GM18907 (cell line): ENCODE results near the gene ROBO2.

Experiments
- ATAC-seq: cut with Tn5 transposase; IDR thresholded peaks from one replicate; pipeline ENCODE4 v1.9.1; 2021; ENCODE audit warnings: mild to moderate bottlenecking, moderate library complexity; ENCODE audit not compliant: unreplicated experiment

ROBO2 gene

DNA sequence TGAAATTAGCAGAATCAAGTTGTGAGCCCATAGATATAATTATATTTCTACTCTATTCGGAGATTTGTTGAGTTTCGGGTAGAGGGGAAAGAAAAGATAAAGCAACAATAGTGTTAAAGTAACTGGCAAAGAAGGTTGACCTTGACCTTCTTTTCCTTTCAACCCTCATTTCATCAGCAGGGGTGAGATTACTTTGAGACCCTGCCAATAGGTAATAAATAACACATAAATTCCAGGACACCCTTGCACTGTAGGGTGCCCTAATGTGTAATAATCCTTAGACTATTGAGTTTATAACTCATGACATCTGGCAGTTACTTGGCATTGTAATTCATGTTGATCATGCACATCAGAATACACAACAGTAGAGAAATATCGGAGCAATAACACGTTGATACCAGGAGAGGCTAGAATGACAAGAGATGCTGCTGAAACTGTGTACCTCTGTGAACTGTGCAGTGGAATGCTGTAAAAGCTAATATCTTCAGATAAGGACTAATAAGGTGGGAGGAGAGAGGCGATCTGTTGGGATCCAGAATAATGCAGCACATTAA lies 426.7 kb downstream of the ROBO2 start:
- no peak for ATAC-seq

DNA sequence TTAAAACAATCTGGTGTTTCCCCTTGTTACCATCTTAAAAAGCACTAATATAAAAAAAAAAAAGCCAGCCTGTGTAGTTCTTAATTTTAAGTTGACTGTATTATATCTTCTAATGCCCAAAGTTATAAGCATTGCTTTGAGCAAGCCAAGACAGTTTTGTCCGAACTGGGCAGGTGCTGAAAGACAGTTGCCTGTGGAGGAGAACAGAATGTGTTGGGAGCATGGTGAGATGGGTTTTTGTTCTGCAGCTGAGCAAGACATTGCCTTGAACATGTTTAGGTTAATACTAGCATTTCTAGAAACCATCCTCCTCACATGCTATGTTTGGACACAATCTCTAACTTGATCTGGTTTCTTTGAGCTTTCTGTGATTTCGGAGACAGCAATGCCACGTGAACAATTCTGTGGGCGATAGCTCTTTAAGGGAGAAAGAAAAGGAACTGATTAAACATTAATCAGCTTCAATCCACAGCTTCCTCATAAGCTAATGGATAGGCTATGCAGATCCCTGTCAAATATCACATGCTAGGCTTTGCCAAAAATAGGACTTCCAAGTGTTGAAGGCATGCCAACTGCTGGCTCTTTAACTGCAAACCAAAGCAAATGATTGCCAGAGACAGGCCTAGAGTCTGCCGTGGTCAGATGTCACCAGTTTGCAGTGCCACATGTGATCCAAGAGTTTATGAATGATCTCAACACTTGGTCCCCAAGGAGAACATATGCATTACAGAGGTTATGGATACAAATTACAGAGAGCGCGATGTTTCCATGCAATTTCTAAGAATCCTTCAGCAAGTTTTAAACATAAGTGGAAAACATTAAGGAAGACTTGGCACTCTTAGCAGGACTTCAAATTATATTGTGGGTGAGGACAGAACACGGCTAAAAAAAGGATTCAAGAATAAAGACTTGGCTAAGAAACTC lies 428.1 kb downstream of the ROBO2 start:
- ATAC-seq, result no peak

GRCh38 chr3:77468626-77469020 lies 428.7 kb downstream of the ROBO2 start:
- no peak for ATAC-seq

- no peak for ATAC-seq
Measured at GRCh38 chr3:77475507-77475906, 435.6 kb downstream of the ROBO2 start.

- ATAC-seq, result no peak
Measured at GRCh38 chr3:77479021-77479420, 439.1 kb downstream of the ROBO2 start.

GRCh38 chr3:77489216-77489615 lies 449.3 kb downstream of the ROBO2 start:
- ATAC-seq, result no peak

DNA sequence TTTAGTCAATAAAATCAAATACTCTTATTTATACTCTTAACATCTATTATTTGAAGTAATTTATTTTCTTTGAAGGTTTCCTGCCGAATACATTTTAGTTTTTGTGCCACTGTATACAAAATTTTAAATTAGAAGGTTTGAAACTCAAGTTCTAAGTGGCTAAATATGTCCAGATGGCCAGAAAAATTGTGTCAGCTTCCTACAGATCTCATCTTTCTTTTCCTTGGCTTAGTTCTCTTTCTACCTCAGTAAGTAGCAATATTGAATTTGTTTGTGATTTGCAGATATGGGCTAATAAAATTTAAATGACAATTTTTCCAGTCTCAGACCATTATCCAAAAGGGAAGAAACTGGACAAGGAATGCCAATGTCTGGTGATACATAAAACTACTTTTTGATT lies 452.1 kb downstream of the ROBO2 start:
- ATAC-seq, result no peak

- no peak for ATAC-seq
Measured at GRCh38 chr3:77500721-77501120, 460.8 kb downstream of the ROBO2 start.

GRCh38 chr3:77506384-77506783 lies 466.5 kb downstream of the ROBO2 start:
- ATAC-seq, result no peak

DNA sequence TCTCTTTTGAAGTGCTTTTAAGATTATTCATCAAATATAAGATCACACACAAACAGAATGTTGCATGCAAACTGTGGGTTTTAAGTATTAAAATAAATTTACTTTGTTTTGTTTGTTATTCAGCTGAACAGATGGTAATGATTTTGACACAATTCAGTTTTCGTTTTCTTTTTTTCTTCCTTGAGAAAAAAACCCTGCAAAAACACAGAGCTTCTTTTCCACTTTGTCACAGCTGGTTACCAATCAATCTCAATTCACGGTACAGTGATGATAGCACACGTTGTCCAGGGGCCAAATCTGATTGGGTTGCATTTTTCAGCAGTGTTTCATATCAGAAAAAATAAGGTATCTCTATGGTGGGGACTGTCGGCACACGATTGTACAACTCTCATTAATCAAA lies 473.6 kb downstream of the ROBO2 start:
- ATAC-seq, result no peak

- no peak for ATAC-seq
Measured at GRCh38 chr3:77514766-77515165, 474.9 kb downstream of the ROBO2 start.

DNA sequence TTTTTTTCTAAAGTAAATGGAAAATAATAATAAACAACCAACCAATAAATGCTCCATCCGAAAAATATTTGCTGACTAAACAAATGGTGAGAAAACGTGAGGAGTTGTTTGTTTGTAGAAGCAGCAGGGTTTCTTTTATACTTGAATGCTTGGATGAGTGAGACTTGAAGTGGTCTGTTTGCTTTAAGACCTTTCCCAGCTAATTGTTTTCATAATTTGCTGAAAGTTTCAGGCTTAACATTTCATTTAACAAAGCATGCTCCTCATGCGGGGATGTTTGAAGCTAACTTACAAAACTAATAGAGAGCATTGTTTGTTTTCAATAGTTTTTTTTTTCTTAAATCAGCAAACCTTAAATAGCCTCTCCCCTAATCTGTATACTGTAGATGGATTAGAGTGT lies 484.6 kb downstream of the ROBO2 start:
- no peak for ATAC-seq

- no peak for ATAC-seq
Measured at GRCh38 chr3:77524946-77525682, 485.2 kb downstream of the ROBO2 start.

DNA sequence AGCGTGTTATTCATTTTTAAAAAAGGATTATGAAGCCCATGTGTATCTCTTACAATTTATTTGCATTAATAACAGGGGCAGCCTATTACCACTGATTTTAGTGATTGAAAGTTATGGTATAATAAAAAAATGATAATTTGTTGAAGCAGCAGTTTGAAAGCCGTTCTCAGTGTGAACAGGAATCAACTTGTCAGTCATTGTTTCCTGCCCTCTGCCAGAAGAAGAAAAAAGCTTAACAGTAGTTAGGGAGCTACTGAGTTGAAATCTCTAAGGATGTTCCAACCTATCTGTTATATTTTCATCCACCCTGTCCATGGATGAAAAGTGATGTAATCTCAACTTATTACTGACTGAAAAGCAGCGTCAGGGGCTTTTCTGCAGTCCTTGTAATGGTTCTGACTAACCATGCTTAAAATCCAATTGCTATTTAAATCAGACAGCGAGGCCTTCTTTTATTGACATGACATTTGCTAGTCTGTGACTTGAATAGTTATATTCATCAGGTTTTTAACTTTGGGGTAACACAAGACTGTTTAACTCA lies 486.7 kb downstream of the ROBO2 start:
- no peak for ATAC-seq

DNA sequence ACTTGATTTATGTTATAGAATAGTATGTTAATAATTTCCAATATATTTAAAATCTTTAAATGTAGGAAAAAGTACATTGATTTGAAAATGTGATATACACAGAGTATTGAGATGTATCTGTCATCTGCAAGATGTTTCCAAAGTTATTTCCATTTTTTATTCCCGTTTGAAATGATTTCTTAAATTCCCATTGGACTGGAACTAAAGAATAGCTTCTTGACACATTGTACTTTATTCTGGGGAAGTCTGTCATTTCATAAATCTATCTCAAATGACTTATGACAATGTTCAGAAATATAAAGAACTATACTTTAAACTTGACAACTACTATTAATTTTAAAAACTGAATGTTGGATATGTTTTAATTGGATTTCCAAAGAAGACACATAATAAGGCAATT lies 489.6 kb downstream of the ROBO2 start:
- no peak for ATAC-seq

DNA sequence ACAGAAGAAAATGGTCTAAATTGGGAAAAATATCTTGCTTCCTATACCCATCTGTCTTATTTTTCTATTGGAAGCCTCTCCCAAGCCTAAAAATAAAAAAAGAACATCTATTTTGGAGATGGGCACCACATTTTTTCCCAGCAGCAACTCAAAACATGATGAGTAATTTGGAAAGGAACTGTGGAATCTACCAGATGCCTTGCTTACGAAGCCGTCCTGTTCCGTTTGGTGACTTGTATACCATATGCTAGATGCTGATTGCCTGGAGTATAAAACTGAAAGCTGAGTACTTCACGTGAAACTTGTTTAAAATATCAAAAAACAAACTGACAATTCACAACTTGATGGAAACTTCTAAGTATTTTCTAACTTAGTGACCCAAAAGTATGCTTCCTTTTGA lies 491.0 kb downstream of the ROBO2 start:
- ATAC-seq, result no peak

DNA sequence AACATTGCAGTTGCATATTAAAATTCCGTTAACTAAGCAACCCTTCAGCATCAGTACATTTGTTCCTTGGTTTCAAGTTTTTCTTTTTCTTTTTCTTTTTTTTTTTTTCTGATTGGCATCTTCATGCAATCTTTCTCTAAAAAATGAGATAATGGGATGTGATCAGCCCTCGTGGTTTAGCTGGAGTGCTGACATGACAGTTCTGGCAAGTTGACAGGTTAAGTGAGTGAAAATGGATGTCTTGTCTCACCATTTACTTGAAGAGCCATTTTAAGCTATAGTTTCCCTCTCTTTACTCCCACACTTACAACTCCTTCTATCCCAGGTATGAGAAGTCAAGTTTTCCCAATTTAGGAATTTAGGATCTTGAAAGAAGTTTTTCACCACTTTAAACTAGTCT lies 495.2 kb downstream of the ROBO2 start:
- no peak for ATAC-seq

GRCh38 chr3:77536038-77536775 lies 496.3 kb downstream of the ROBO2 start:
- no peak for ATAC-seq

GRCh38 chr3:77539014-77539413 lies 499.1 kb downstream of the ROBO2 start:
- no peak for ATAC-seq

DNA sequence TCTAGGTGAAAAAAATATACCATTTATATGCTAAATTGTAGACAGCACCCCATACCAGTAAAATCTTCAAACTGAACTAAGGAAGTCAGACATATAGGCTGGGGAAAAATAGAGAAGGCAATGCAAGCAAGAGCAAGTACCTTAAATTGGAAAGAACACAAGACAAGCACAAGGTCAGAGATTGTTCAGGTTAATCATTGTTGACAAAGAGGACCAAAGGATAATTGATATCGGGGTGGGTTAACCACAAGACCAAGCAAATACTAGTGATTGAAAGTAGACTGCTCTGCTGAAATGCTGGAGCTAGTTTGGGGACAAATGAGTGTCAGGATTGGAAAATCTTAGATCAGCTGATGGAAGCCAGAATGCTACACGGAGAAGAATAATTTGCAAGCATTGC lies 499.8 kb downstream of the ROBO2 start:
- ATAC-seq, result no peak
